K562 (cell line): ENCODE measurements around the gene BTG2. TPM values are rescaled to one million over a fixed set of nuclear protein-coding genes. Genes with fewer than 3 reads are reported as not detected.

Experiments
- COPS2 ChIP-seq: fragments of 450-650 bp; conservative IDR thresholded peaks from 2 replicates; pipeline ENCODE4 v1.6.1; 2016; ENCODE audit warnings: mild to moderate bottlenecking, moderate library complexity
- ERF ChIP-seq: fragments of 450-650 bp; formaldehyde crosslinking; IDR thresholded peaks from 2 replicates; pipeline ENCODE4 v1.4.0; 2020; ENCODE audit warnings: mild to moderate bottlenecking, mixed read lengths
- FOXO4 ChIP-seq: fragments of 450-650 bp; formaldehyde crosslinking; IDR thresholded peaks from 2 replicates; pipeline ENCODE4 v1.4.0; 2020; ENCODE audit warnings: mild to moderate bottlenecking, moderate library complexity
- GTF2E2 ChIP-seq: fragments of 200-800 bp; sonication (Bioruptor generic); IDR thresholded peaks from 2 replicates; pipeline ENCODE4 v1.6.1; 2016; ENCODE audit warnings: missing genetic modification characterization, missing compliant biosample characterization
- ILK ChIP-seq: fragments of 450-650 bp; IDR thresholded peaks from 2 replicates; pipeline ENCODE4 v1.6.1; 2016; ENCODE audit warnings: missing genetic modification characterization, low read depth, mild to moderate bottlenecking, missing compliant biosample characterization, moderate library complexity, borderline replicate concordance
- MCM2 ChIP-seq: fragments of 450-650 bp; IDR thresholded peaks from 2 replicates; pipeline ENCODE4 v1.6.1; 2017; ENCODE audit warnings: low read depth, mild to moderate bottlenecking
- MCM3 ChIP-seq: fragments of 450-650 bp; IDR thresholded peaks from 2 replicates; pipeline ENCODE4 v1.6.1; 2016
- POLR2AphosphoS2 ChIP-seq: IDR thresholded peaks from 2 replicates; pipeline ENCODE4 v1.6.1; 2012; ENCODE audit warnings: low read length, improper control_type of control experiment
- POLR2B ChIP-seq: fragments of 450-650 bp; IDR thresholded peaks from 2 replicates; pipeline ENCODE4 v1.6.1; 2018; ENCODE audit warnings: low read depth; ENCODE audit not compliant: partially characterized antibody
- RAD51 ChIP-seq: fragments of 450-650 bp; IDR thresholded peaks from 2 replicates; pipeline ENCODE4 v1.7.1; 2016; ENCODE audit warnings: low read depth, mild to moderate bottlenecking, borderline replicate concordance
- TRIM28 ChIP-seq: fragments of 450-650 bp; IDR thresholded peaks from 2 replicates; pipeline ENCODE4 v1.6.1; 2017
- USF2 ChIP-seq: sonication (generic); formaldehyde crosslinking; IDR thresholded peaks from 2 replicates; pipeline ENCODE4 v1.5.0; 2020; ENCODE audit warnings: missing genetic modification reagents
- ZFX ChIP-seq: sonication (generic); formaldehyde crosslinking; IDR thresholded peaks from 2 replicates; pipeline ENCODE4 v1.8.0; 2022; ENCODE audit warnings: mild to moderate bottlenecking, missing genetic modification reagents, moderate library complexity
- ZNF217 ChIP-seq: sonication (generic); formaldehyde crosslinking; IDR thresholded peaks from 2 replicates; pipeline ENCODE4 v1.8.0; 2022; ENCODE audit warnings: mild to moderate bottlenecking, missing genetic modification reagents
- ZNF274 ChIP-seq: IDR thresholded peaks from 2 replicates; pipeline ENCODE4 v1.6.1; 2011; ENCODE audit warnings: low read depth, mild to moderate bottlenecking, low read length, moderate library complexity, borderline replicate concordance
- ZNF583 ChIP-seq: fragments of 250-450 bp; sonication (Bioruptor Pico); IDR thresholded peaks from 2 replicates; pipeline ENCODE4 v1.4.0; 2020
- ZNF589 ChIP-seq: fragments of 200-800 bp; sonication (Bioruptor generic); IDR thresholded peaks from 2 replicates; pipeline ENCODE4 v1.6.1; 2016; ENCODE audit warnings: low read depth, missing genetic modification characterization, missing compliant biosample characterization
- ZNF77 ChIP-seq: fragments of 250-450 bp; sonication (Bioruptor Pico); IDR thresholded peaks from 2 replicates; pipeline ENCODE4 v1.5.0; 2020
- polyA plus RNA-seq, 8 experiments: library from polyadenylated mRNA; depleted of rRNA in 4 of 8; stranded (reverse) in 5 of 8; unstranded in 3 of 8; fragments of >200 nt; fragmentation: Nextera tagmentation in 2 of 8; fragmentation: Illumina TruSeq in 1 of 8; extraction: Ambion mirVana in 2 of 8; extraction: Trizol in 1 of 8; gene quantifications; 2 replicates each; pipeline versions ENCODE4 v1.2.1 to v1.2.3, GENCODE V29; 2011 to 2014; ENCODE audit warnings: inconsistent platforms in 1 of 8, missing spikeins in 1 of 8
- total RNA-seq, 7 experiments: library from RNA; depleted of rRNA in 6 of 7; stranded (reverse); fragments of >200 nt in 6 of 7; fragmentation: Illumina TruSeq in 2 of 7; extraction: Trizol in 2 of 7; gene quantifications; 2 replicates each; pipeline versions ENCODE4 v1.2.1 to v1.2.3, GENCODE V29; 2011 to 2021; ENCODE audit warnings: low replicate concordance in 1 of 7
- TF ChIP-seq, protein P1 (sequence below): sonication (generic); formaldehyde crosslinking; IDR thresholded peaks from 2 replicates; pipeline ENCODE4 v1.8.0; 2022; ENCODE audit warnings: missing genetic modification reagents, mild to moderate bottlenecking, moderate library complexity, borderline replicate concordance
- TF ChIP-seq, protein P2 (sequence below), 2 experiments: fragments of 250-450 bp in 1 of 2; fragments of 450-650 bp in 1 of 2; sonication (Bioruptor Pico) in 1 of 2; IDR thresholded peaks; 2 replicates each; pipeline versions ENCODE4 v1.6.1 to v1.8.0; 2016 to 2021; ENCODE audit warnings: mild to moderate bottlenecking in 2 of 2, moderate library complexity in 2 of 2, missing compliant biosample characterization in 1 of 2, missing genetic modification characterization in 1 of 2
- TF ChIP-seq, protein P3 (sequence below): fragments of 250-450 bp; sonication (Bioruptor Pico); IDR thresholded peaks from 2 replicates; pipeline ENCODE4 v1.4.0; 2020; ENCODE audit warnings: mild to moderate bottlenecking, moderate library complexity, borderline replicate concordance

The BTG2 gene
- total and polyA plus RNA-seq, 9 of the 15 experiments (the other 6 are each of a cell fraction or from before 2014, with no cell fraction given) = 2.3 to 41.9 (median 8.7) TPM

- TF ChIP-seq ZFX (CRISPR knock-in tag) (peak; percentile 82), GTF2E2 (tag) (0 out of 2 replicates have a peak, but pooled peaks have one; percentile 5), TRIM28 (no peak), ILK (tag) (no peak), POLR2B (no peak), FOXO4 (no peak), ZNF583 (no peak), USF2 (CRISPR knock-in tag) (no peak), RAD51 (peak; percentile 16; the same call in 1 of the 2 replicates), ZNF217 (CRISPR knock-in tag) (no peak), MCM2 (no peak), ZNF589 (CRISPR knock-in tag) (peak; percentile 44; the same call in 1 of the 2 replicates), MCM3 (no peak; the same call in 1 of the 2 replicates), COPS2 (no peak), POLR2AphosphoS2 (no peak; the same call in 1 of the 2 replicates), ZNF274 (no peak), ERF (CRISPR knock-in tag) (peak; percentile 36; the same call in 1 of the 2 replicates), ZNF77 (CRISPR knock-in tag) (no peak)
- TF ChIP-seq, protein P1, sequence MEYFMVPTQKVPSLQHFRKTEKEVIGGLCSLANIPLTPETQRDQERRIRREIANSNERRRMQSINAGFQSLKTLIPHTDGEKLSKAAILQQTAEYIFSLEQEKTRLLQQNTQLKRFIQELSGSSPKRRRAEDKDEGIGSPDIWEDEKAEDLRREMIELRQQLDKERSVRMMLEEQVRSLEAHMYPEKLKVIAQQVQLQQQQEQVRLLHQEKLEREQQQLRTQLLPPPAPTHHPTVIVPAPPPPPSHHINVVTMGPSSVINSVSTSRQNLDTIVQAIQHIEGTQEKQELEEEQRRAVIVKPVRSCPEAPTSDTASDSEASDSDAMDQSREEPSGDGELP (CRISPR knock-in tag) = peak; percentile 99
- TF ChIP-seq, protein P2, sequence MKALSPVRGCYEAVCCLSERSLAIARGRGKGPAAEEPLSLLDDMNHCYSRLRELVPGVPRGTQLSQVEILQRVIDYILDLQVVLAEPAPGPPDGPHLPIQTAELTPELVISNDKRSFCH (CRISPR knock-in tag; IDR thresholded peaks at IDR 0.05) = no peak
- TF ChIP-seq, protein P2 (tag; IDR thresholded peaks at IDR 0.05) = no peak
- TF ChIP-seq, protein P3, sequence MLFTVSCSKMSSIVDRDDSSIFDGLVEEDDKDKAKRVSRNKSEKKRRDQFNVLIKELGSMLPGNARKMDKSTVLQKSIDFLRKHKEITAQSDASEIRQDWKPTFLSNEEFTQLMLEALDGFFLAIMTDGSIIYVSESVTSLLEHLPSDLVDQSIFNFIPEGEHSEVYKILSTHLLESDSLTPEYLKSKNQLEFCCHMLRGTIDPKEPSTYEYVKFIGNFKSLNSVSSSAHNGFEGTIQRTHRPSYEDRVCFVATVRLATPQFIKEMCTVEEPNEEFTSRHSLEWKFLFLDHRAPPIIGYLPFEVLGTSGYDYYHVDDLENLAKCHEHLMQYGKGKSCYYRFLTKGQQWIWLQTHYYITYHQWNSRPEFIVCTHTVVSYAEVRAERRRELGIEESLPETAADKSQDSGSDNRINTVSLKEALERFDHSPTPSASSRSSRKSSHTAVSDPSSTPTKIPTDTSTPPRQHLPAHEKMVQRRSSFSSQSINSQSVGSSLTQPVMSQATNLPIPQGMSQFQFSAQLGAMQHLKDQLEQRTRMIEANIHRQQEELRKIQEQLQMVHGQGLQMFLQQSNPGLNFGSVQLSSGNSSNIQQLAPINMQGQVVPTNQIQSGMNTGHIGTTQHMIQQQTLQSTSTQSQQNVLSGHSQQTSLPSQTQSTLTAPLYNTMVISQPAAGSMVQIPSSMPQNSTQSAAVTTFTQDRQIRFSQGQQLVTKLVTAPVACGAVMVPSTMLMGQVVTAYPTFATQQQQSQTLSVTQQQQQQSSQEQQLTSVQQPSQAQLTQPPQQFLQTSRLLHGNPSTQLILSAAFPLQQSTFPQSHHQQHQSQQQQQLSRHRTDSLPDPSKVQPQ (CRISPR knock-in tag) = no peak
These were observed 1.0 kb downstream of the BTG2 start (continued) for GRCh38 chr1:203306089-203306964.
